Type B pancreatic cell (in vitro differentiated cells): ENCODE data around the gene ERRFI1. TPM values are rescaled to one million over a fixed set of nuclear protein-coding genes. Genes with fewer than 3 reads are reported as not detected.
A peak's percentile ranks its signal among the peaks of the same experiment; 100 is the strongest.

Experiments used
- DNase-seq: peaks from one replicate; pipeline ENCODE4 v3.0.0; 2021; ENCODE audit warnings: mixed read lengths; ENCODE audit not compliant: unreplicated experiment; ENCODE audit errors: extremely low spot score
- H3K27ac Mint-ChIP-seq: 2 replicates; pipeline ENCODE4 v1.8.0; 2021; ENCODE audit warnings: mild to moderate bottlenecking, mixed read lengths
- H3K27me3 Mint-ChIP-seq: 2 replicates; pipeline ENCODE4 v1.8.0; 2021; ENCODE audit warnings: mixed read lengths
- H3K36me3 Mint-ChIP-seq: 2 replicates; pipeline ENCODE4 v1.8.0; 2021; ENCODE audit warnings: mixed read lengths
- H3K4me1 Mint-ChIP-seq: one replicate; pipeline ENCODE4 v1.8.0; 2021; ENCODE audit warnings: mixed read lengths; ENCODE audit not compliant: unreplicated experiment
- H3K4me3 Mint-ChIP-seq: 2 replicates; pipeline ENCODE4 v1.8.0; 2021; ENCODE audit warnings: mild to moderate bottlenecking, mixed read lengths
- H3K9me3 Mint-ChIP-seq: 2 replicates; pipeline ENCODE4 v1.8.0; 2021; ENCODE audit warnings: mixed read lengths
- CTCF ChIP-seq: fragments of 200-600 bp; sonication (generic); conservative IDR thresholded peaks from 2 replicates; pipeline ENCODE4 v1.5.0; 2021; ENCODE audit warnings: antibody characterized with exemption, mild to moderate bottlenecking
- total RNA-seq: library from RNA; stranded (reverse); gene quantifications from 2 replicates; pipeline ENCODE4 v1.2.1, GENCODE V29; 2021; ENCODE audit warnings: low replicate concordance

The ERRFI1 gene
- total RNA-seq, 1 donor from 2014 or later = 83.3 TPM

- H3K27me3 Mint-ChIP-seq = no peaks in the 10 kb centered on the region
- DNase-seq = no peak
- H3K36me3 Mint-ChIP-seq = peaks cover 19% of the 10 kb centered on the region
- H3K27ac Mint-ChIP-seq = no peak overlapping the region
- peaks cover 6% of the 10 kb centered on the region for H3K4me1 Mint-ChIP-seq
- no peaks in the 10 kb centered on the region for H3K9me3 Mint-ChIP-seq
- H3K4me3 Mint-ChIP-seq = no peak overlapping the region
- no peak for TF ChIP-seq CTCF
Observed at GRCh38 chr1:7994827-7995226, 31.3 kb downstream of the ERRFI1 start.

GRCh38 chr1:7993593-7994479, 32.3 kb downstream of the ERRFI1 start:
- Mint-ChIP-seq H3K27ac (no peak overlapping the region), H3K9me3 (no peaks in the 10 kb centered on the region), H3K36me3 (peaks cover 20% of the 10 kb centered on the region), H3K27me3 (no peaks in the 10 kb centered on the region), H3K4me1 (peaks cover 6% of the 10 kb centered on the region), H3K4me3 (no peak overlapping the region)
- no peak for DNase-seq
- no peak for TF ChIP-seq CTCF

GRCh38 chr1:7992885-7993284, 33.2 kb downstream of the ERRFI1 start:
- Mint-ChIP-seq H3K4me3 (no peak overlapping the region), H3K27ac (no peak overlapping the region), H3K36me3 (peaks cover 19% of the 10 kb centered on the region), H3K9me3 (no peaks in the 10 kb centered on the region), H3K27me3 (no peaks in the 10 kb centered on the region), H3K4me1 (peaks cover 6% of the 10 kb centered on the region)
- no peak for DNase-seq
- TF ChIP-seq CTCF = no peak

GRCh38 chr1:7991504-7992440, 34.3 kb downstream of the ERRFI1 start:
- H3K36me3 Mint-ChIP-seq = peaks cover 13% of the 10 kb centered on the region
- H3K4me3 Mint-ChIP-seq = no peak overlapping the region
- TF ChIP-seq CTCF = no peak
- peaks cover 6% of the 10 kb centered on the region for H3K4me1 Mint-ChIP-seq
- H3K9me3 Mint-ChIP-seq = no peaks in the 10 kb centered on the region
- H3K27me3 Mint-ChIP-seq = no peaks in the 10 kb centered on the region
- DNase-seq = no peak
- peak overlapping the region; percentile 28 for H3K27ac Mint-ChIP-seq

GRCh38 chr1:7989762-7990428, 36.2 kb downstream of the ERRFI1 start:
- peaks cover 6% of the 10 kb centered on the region for H3K4me1 Mint-ChIP-seq
- DNase-seq = no peak
- H3K36me3 Mint-ChIP-seq = peaks cover 26% of the 10 kb centered on the region
- no peak for TF ChIP-seq CTCF
- H3K27me3 Mint-ChIP-seq = no peaks in the 10 kb centered on the region
- H3K4me3 Mint-ChIP-seq = no peak overlapping the region
- H3K9me3 Mint-ChIP-seq = no peaks in the 10 kb centered on the region
- no peak overlapping the region for H3K27ac Mint-ChIP-seq
